HG02852 (cell line): Measurements from ENCODE around the gene KIF16B.

Experiments
- ATAC-seq: cut with Tn5 transposase; IDR thresholded peaks from one replicate; pipeline ENCODE4 v1.9.1; 2021; ENCODE audit warnings: mild to moderate bottlenecking, moderate library complexity; ENCODE audit not compliant: unreplicated experiment

KIF16B gene

GRCh38 chr20:16483024-16483423, 90.2 kb downstream of the KIF16B start:
- ATAC-seq, result no peak

DNA sequence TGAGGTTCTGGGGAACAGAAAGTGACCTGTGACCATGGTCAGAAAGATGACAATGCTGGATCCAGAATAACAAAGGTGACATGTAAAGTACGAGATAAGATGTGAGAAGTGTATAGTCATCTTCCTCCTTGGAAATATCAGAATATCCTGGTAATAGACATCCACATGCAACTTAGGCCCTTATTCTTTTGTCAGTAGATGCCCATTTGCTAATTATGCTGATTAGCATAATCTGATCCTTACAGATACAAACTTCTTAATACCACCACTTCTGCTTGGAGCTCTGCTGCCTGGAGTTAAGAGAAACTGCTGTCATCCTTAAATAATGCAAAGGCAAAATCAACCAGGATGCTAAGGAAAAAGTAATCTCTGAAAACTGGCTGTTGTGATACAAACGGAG, 91.3 kb downstream of the KIF16B start:
- ATAC-seq, result no peak

DNA sequence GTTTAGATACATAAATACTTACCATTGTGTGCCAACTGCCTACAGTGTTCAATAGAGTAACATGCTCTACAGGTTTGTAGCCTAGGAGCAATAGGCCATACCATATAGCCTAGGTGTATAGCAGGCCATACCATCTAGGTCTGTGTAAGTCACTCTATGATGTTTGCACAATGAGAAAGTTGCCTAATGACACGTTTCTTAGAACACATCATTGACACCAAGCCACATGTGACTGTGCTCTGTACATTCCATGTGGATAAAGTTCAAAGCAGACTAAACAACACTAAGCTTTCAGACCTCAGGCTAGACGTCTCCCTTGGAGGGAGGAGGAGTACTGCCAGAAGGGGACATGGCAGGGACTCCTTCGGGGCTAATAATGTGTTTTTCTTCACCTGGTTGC, 93.6 kb downstream of the KIF16B start:
- no peak for ATAC-seq

GRCh38 chr20:16477632-16478031, 95.6 kb downstream of the KIF16B start:
- no peak for ATAC-seq

DNA sequence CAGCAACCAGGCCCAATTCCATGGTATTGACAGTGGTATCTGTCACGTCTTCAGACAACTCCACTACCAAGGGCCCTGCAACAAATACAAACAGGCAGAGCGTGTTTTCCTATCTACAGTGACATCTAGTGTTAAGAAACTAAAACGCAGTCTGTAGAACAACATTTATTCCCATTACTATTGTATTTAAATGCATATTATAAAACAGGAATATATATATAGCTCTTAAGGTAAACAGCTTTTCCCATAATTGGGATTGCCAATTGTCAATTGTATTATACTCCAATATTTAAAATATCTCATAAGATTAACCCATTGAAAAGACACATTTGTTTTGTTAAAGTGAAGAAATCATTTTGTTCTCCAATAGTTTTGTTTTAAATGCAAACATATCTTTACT, 97.2 kb downstream of the KIF16B start:
- no peak for ATAC-seq

DNA sequence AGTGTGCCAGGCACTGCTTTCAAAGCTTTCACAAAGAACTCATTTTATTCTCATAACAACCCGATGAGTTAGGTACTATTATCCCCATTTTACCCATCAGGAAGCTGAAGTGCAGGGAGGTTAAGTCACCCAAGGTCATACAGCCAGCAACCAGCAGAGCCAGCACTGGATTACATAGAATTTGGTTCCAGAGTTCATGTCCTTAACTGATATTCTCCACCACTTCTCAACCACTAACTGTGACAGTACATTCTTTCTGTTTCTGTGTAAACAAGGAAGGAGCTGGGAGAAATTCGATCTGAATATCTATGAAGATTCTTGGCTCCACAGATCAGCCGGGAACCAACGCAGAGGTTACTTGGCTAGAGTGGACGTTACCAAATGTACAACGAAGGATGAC, 98.0 kb downstream of the KIF16B start:
- ATAC-seq, result no peak

DNA sequence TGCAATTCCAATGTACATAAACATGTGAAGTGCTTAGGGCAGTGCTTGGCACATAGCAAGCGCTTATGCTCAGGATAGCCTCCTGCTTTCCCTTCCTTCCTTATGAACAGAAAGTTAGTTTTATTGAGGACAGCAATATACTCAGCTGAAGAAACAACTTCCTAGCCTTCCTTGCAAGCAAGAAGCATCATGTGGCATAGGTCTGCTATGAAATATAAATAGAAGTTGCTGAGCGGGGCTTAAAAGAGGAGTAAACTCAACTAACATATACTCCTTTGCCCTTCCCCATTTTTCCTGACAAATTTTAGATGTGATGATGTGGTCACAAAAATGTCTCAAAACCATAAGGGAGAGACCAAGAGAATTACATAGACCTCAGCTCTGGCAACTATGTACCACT, 98.9 kb downstream of the KIF16B start:
- no peak for ATAC-seq

DNA sequence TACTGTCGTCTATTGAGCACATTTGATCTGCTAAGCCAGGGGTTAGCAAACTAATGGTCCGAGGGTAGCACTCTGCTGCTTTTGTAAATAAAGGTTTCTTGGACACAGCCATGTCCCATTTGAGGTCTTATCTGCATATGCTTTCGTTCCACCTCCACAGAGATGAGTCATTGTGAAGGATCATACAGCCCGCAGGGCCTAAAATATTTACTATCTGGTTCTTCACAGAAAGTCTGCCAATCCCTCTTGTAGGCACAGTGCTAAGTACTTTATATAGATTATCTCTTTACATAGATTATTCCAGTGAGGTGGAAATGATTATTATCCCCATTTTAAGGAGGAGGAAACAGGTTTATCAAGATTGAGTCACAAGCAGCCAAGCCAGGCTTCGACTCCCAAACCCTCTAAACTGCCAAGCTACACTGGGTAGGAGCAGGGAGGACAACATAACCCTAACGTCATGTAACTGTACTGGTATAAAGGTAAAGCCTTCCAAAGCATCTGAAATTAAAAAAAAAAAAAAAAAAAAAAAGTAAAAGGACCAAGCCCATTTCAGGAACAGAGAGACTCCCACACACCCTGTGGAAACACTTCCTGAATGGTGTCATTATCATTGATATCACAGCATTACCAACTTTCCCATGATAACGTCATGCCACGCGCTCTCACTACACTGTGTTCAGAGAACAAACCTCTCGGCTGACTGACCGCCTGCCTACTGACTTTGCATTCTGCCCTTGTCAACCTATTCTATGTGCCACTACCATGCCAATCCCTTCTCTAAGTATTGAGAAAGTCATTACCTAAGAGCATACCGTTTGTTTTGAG, 101.0 kb downstream of the KIF16B start:
- ATAC-seq, result no peak

DNA sequence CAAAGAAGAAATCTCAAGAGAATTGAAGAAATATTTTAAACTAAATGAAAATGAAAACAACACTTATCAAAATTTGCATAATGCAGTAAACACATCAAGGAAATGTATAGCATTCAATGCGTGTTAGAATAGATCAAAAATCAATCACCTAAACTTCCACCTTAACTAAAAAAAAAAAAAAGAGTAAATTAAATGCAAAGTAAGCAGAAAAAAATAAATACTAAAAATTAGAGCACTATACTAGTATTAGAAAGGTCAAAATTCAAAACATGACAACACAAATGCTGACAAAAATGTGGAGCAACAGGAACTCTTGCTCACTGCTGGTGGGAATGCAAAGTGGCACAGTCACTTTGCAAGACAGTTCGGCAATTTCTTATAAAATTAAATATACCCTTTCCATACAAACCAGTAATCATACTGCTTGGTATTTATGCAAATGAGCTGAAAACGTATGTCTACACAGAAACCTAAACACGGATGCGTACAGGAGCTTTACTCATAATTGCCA, 103.8 kb downstream of the KIF16B start:
- no peak for ATAC-seq

DNA sequence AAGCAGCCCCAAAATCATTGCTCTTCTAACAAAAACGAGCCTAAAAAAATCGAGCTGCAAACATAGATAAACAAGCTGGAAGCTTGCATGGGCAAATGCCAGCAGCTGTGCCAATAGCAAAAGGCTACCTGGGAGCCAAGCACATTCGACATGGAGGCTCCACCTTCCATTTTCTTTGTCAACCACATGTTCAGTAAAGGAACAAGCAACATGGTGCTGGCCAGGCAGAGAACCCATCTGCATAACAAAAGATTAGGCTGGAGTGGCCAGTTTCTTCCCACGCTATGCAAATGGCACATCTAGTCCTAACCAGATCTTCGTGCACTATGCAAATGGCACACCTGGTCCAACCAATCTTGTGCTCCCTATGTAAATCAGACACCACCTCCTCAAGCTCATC, 110.5 kb downstream of the KIF16B start:
- ATAC-seq, result no peak

DNA sequence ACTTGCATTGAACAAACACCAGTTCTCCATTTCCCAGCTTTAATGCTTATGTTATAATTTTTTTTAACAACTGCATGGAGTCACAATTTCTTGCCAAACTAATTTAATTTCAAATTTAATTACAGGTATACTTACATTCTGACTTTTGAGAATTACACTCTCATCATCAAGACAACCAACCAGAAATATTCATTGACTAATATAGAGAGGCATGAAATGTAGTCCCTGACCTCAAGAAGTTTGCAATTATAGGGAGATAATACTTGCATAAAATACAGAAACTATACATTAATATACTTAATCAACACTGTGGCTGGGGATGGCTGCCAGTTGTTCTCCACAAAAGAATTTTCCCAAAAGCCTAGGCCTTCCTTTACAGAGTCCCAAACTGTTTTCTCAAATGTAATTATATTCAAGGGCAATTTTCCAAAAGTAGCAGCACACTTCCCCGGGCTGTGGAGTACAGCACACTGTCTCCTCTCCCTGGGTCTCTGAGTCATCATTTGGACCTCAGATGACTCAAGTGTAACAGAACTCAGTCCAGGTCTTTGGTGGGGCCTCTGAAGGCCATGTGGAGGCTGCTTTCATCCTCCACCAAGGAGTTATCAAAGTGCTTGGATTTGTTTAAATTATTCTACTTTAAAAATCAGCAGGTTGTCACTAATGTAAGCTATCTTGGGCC, 114.1 kb downstream of the KIF16B start:
- no peak for ATAC-seq

GRCh38 chr20:16457514-16457913, 115.7 kb downstream of the KIF16B start:
- ATAC-seq, result no peak

DNA sequence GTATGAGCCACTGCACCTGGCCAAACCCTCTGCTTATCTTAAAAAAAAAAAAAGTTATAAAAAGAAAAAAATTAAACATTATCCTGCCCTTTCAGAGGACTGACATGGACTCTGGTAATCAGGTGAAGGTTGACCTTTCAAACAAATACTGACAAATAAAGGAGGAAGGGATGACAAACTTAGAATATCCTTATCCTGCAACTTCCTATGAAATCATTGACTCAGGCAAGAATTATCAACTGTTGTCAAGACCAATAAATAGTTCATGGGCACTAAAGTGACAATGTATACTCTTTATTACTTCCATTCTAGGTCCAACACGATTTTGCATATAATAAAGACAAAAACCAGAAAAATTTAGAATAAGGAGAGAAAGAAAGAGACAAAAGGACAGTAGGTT, 117.9 kb downstream of the KIF16B start:
- ATAC-seq, result no peak

DNA sequence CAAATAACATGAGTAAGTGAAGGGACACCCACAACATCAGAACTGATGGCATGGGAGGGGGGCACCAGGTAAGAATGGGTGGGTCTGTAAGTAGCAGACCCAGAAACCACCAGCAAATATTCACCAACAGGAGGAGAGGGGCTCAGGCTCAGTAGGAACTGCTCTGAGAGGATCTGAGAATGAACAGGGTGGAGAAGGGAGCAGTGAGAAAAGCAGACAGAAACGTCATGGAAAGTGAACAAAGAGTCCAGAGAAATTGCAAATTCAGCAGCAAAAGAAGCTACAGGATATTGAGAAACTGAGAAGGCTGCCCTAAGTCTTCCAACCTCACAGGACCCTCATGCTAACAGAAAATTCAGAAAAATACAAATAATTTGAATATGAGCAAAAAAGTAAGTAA, 121.3 kb downstream of the KIF16B start:
- no peak for ATAC-seq

GRCh38 chr20:16451001-16451400, 122.2 kb downstream of the KIF16B start:
- no peak for ATAC-seq

DNA sequence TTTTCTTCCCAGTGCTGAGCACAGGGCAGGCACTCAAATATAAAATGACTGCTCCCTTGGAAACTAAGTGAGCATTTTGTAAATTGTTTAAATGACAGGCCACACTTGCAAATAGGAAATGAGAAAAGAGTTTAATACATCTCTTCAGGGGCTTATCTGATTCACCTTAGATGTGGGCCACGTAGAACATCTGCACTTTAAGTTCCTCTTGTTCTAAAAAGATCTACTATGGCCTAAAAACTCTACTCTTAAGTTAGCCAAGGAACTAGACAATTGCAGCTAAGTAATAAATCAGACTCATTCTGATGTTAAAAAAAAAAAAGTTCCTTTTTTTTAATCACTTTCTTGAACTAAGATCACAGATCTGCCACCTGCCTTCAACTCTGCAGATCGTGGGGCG, 126.3 kb downstream of the KIF16B start:
- no peak for ATAC-seq

DNA sequence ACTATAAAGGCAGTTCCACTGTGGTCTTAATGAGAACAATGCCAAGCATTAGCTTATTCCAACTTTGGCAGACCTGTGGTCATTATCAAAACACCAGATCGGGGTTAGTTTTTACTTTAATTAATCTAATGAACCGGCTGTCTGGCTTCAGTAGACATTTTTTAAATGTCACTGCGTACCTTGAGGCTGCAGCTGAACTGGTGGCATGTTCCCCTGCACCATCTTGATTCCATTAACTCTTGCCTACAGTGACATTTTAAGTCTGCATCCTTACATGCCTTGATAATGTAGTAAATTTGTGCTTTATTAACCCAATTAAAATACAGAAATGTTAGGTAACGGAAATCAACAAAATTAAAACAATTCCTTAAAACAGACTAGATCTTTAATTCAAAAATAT, 127.0 kb downstream of the KIF16B start:
- no peak for ATAC-seq

- ATAC-seq, result no peak
Observed at GRCh38 chr20:16445482-16445881, 127.8 kb downstream of the KIF16B start.

DNA sequence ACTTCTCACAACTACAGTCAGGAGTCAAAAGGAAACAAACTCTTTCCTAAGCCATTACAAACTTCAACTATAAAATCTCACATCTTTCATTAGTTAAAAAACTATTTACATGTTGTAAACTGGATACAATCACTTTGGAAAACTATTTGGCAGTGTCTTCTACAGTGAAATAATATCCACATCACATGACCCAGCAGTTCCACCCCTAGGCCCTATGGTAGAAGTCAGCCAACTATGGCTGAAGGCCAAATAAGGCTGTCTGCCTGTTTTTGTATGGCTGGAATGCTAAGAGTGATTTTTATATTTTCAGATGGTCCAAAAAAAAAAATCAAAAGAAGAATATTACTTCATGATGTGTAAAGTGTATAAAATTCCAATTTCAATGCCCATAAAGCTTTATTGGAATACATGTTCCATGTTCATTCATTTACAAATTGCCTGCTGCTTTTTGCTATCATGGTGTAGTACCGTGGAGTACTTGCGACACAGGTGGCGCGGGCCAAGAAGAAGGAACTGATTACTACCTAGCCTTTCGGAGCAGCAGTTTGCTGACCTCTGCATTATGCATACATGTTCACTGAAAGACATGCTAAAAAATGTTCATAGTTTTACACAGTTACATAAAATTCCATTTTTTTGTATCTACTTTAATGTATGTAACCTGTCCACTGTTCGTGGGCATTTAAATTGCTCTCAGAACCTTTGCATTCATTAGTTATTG, 129.0 kb downstream of the KIF16B start:
- ATAC-seq, result no peak

GRCh38 chr20:16441546-16442164, 131.6 kb downstream of the KIF16B start:
- no peak for ATAC-seq

DNA sequence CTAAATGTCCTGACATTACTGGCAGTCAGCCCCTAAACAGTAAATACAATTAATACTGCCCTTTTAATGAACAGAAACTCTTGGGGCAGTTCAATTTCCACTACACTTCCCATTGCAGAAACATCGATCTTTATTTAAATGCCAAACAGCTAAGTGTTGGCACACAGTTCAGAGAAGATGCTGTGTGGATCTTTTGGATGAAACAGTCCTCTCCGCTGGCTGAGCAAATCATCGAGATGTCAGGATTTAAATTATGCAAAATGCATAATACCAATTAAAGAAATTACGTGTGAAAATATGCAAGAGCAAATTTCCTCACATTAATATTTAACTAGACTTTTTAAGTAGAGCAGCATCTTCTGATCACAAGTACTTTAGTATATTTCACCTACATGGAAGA, 132.6 kb downstream of the KIF16B start:
- ATAC-seq, result no peak
